GF-D8 (cell line): ENCODE data around the gene GHRL.

Source experiments
- DNase-seq: peaks from one replicate; lab custom pipeline; 2025; lab: John Stamatoyannopoulos, UW

The GHRL gene

GRCh38 chr3:10244009-10244408, 48.7 kb downstream of the GHRL start:
- no peak for DNase-seq

GRCh38 chr3:10242182-10243065, 50.3 kb downstream of the GHRL start:
- peak; percentile 88 for DNase-seq

GRCh38 chr3:10240799-10241198, 51.9 kb downstream of the GHRL start:
- DNase-seq = no peak

- DNase-seq = no peak
Observed at GRCh38 chr3:10238345-10239183, 54.2 kb downstream of the GHRL start.
